CD4-positive, alpha-beta T cell treated with Interleukin-21 for 1 hour (primary cell): ENCODE results near the gene NINJ2.
A peak's percentile ranks its signal among the peaks of the same experiment; 100 is the strongest.

ENCODE experiments used
- DNase-seq: peaks from one replicate; pipeline ENCODE4 v3.0.0-alpha.2; 2020

NINJ2 gene

GRCh38 chr12:565589-566105 is 97.6 kb downstream of the NINJ2 start:
- no peak for DNase-seq

GRCh38 chr12:565161-565560 is 98.1 kb downstream of the NINJ2 start:
- no peak for DNase-seq

- no peak for DNase-seq
Measured at GRCh38 chr12:563787-564298, 99.4 kb downstream of the NINJ2 start.

- peak; percentile 77 for DNase-seq
Measured at GRCh38 chr12:563250-563781, 99.9 kb downstream of the NINJ2 start.

- DNase-seq, result peak; percentile 16
Measured at GRCh38 chr12:562634-563033, 100.6 kb downstream of the NINJ2 start.

- peak; percentile 5 for DNase-seq
Measured at GRCh38 chr12:561908-562593, 101.2 kb downstream of the NINJ2 start.

- no peak for DNase-seq
Measured at GRCh38 chr12:561391-561705, 101.9 kb downstream of the NINJ2 start.

GRCh38 chr12:560691-561390 is 102.4 kb downstream of the NINJ2 start:
- no peak for DNase-seq

GRCh38 chr12:559906-560455 is 103.3 kb downstream of the NINJ2 start:
- no peak for DNase-seq

- no peak for DNase-seq
Measured at GRCh38 chr12:559208-559905, 103.9 kb downstream of the NINJ2 start.

GRCh38 chr12:558580-558979 is 104.7 kb downstream of the NINJ2 start:
- no peak for DNase-seq

GRCh38 chr12:556498-556897 is 106.7 kb downstream of the NINJ2 start:
- DNase-seq, result no peak

- DNase-seq, result no peak
Measured at GRCh38 chr12:554001-554285, 109.3 kb downstream of the NINJ2 start.

GRCh38 chr12:553216-554000 is 109.8 kb downstream of the NINJ2 start:
- DNase-seq, result peak; percentile 21

- DNase-seq, result no peak
Measured at GRCh38 chr12:552466-552865, 110.8 kb downstream of the NINJ2 start.

- DNase-seq, result no peak
Measured at GRCh38 chr12:550473-551260, 112.6 kb downstream of the NINJ2 start.

- no peak for DNase-seq
Measured at GRCh38 chr12:549476-550082, 113.7 kb downstream of the NINJ2 start.

- DNase-seq, result no peak
Measured at GRCh38 chr12:547883-548470, 115.3 kb downstream of the NINJ2 start.

GRCh38 chr12:546920-547845 is 116.1 kb downstream of the NINJ2 start:
- peak; percentile 68 for DNase-seq
